ENCODE measurements around the gene GRB2.
"Not testable (repeated sequence)": the region's sequence is repeated elsewhere in the genome, so short reads cannot be mapped to it uniquely, and the experiment has no call there.

The GRB2 gene

DNA sequence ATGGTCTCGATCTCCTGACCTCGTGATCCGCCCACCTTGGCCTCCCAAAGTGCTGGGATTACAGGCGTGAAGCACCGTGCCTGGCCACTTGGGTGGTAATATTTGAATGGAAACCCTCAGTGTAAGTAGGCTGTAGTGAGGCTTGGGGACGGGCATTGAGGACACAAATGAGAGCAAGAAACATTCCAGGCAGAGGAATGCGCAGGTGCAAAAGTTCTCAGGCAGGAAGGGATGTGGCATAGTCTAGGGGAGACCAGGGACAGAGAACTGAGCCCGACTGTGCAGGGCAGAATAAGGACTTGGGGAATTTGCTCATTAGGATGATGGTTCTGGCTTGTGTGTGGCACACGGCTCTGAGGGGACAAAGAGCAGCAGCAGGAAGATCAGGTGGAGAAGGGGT lies 54.8 kb downstream of the GRB2 start:
- no peak for DNase-seq (ENCODE audit: low read depth, low spot score)

DNA sequence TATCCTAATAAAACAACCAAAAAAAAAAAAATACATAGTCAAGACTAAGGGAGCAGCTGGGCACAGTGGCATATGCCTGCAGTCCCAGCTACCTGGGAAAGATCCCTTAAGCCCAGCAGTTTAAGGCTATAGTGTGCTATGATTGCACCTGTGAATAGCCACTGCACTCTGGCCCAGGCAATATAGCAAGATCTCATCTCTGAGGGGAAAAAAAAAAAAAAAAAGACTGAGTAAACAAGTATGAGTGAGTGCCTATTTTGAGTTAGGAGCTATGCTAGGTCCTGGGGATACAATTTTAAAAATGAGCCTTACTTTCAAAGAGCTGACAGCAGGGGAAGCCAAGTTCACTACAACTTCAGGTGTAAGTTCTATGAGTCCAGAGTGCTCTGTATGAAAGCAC lies 55.4 kb downstream of the GRB2 start:
- no peak for DNase-seq (ENCODE audit: low read depth, low spot score)

DNA sequence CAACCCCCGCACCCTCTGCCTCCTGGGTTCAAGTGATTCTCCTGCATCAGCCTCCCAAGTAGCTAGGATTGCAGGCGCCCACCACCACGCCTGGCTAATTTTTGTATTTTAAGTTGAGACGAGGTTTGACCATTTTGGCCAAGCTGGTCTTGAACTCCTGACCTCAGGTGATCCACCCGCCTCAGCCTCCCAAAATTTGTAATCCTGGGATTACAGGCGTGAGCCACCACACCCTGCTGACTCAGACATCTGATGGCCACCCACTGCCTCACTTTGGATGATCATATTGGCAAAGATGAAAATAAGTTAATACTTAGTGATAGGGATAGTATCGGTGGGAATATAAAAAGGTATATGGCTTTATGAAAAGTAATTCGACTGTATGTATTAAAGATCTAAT lies 55.9 kb downstream of the GRB2 start:
- no peak for DNase-seq (ENCODE audit: low read depth, low spot score)

DNA sequence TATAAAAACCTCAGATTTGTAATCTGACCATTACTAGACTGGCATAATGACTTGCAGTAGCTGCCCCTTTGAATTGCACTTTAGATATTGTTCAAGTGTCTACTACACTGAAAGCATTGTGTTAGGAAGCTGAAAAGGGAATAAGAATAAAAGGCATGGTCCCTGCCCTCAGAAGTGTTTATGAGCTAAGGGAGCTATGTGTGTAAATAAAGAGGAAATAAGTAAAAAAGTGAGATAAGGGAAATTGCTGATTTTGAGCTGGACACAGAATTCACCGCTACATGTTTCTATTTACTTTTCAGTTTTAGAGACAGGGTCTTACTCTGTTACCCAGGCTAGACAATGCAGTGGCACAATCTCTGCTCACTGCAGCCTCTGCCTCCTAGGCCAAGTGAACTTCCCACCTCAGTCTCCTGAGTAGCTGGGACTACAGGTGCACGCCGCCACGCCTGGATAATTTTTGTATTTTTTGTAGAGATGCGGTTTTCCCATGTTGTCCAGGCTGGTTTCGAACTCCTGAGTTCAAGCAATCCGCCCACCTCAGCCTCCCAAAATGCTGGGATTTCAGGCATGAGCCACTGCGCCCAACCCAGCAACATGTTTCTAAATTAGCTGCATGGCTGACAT lies 57.0 kb downstream of the GRB2 start:
- no peak for DNase-seq (ENCODE audit: low read depth, low spot score)

DNA sequence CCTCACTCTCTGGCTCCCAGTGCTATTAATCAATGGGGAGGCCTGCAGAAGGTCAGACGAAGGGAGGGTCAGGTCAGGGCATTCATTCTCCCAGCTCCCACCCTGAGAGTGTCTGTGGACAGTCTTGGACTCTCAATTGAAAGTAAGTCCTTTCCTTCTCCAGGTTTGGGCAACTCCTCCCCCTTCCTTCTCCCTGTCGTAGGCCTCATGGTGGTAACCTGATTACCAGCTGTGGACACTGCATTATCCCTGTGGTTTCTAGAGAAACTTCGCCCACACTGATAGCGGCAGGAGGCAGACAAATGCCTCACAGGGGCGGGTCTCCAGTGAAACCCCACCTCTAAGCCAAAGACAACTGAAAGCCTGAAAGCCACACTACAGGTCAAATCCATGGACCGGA lies 58.6 kb downstream of the GRB2 start:
- DNase-seq (ENCODE audit: low read depth, low spot score), result no peak

DNA sequence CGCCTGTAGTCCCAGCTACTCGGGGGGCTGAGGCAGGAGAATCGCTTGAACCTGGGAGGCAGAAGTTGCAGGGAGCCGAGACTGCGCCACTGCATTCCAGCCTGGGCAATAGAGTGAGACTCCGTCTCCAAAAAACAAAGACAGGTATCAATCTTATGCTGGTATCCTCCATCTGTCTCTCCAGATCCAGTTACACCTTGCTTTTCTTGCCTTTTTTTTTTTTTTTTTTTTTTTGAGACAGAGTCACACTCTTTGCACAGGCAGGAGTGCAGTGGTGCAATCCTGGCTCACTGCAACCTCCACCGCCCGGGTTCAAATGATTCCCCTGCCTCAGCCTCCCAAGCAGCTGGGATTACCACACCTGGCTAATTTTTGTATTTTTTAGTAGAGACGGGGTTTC lies 59.1 kb downstream of the GRB2 start:
- DNase-seq (ENCODE audit: low read depth, low spot score), result not testable (repeated sequence)

DNA sequence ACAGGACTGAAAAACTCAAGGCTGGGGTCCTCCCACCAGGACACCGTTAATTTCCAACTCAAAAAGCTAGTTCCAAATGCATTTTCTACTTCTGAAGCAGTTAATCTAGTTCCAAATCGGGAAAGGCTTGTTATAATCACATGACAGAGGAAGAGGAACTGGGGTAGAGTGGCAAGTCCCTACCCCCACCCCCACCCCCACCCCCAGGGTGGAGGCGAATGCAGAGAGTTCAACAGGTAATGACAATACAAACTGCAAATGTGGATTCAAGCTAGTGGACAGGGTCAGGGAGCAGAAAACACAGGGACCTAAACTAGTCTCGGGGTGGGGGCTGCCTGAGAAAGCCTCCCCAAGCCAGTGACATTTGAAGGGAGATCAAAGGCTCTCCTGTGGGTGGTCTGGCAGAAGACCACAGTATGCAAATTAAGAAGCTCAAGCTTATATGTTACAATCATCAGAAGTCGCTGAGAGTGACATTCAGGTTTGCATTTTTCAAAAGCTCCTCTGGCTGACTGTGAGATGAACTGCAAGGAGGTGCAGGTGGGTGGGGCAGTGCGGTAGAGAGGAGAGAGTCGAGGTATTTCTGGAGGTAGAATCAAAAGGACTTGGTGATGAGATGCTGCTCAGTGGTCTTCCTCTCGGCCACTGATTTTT lies 59.8 kb downstream of the GRB2 start:
- DNase-seq (ENCODE audit: low read depth, low spot score), result no peak

DNA sequence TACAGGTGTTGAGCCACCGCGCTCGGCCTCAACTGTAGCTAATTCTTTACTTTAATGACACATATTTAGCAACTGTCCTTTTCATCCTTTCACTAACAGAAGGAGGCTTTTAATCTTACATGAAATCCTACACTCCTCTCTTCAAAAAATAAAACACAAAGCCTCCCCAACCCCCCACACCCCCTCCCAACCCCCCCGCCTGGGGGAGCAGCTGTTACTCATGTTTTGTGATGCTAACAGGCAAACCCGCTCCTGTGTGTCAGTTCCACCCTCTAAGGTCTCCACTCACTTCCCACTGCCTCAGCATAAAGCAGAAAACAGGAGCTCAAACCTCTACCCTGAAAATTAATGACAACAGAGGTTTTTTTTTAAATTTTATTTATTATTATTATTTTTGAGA lies 60.8 kb downstream of the GRB2 start:
- DNase-seq (ENCODE audit: low read depth, low spot score), result no peak

DNA sequence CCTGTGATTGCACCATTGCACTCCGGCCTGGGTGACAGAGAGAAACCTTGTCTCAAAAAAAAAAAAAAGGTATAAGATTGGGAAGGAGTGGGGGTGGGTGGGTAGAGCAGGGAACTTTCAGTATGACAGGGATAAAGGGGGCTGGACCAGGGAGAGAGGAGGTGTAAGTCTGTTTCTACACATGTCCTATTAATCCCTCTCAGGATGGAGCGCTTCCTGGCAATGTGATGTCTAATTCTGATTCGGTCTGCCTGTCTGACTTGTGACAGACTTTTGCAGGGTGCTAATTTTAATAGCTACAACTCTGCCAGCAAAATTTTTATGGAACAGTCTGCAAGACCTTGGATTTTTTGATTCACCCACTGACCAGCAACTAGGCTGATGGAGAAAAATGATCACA lies 62.5 kb downstream of the GRB2 start:
- DNase-seq (ENCODE audit: low read depth, low spot score), result no peak

DNA sequence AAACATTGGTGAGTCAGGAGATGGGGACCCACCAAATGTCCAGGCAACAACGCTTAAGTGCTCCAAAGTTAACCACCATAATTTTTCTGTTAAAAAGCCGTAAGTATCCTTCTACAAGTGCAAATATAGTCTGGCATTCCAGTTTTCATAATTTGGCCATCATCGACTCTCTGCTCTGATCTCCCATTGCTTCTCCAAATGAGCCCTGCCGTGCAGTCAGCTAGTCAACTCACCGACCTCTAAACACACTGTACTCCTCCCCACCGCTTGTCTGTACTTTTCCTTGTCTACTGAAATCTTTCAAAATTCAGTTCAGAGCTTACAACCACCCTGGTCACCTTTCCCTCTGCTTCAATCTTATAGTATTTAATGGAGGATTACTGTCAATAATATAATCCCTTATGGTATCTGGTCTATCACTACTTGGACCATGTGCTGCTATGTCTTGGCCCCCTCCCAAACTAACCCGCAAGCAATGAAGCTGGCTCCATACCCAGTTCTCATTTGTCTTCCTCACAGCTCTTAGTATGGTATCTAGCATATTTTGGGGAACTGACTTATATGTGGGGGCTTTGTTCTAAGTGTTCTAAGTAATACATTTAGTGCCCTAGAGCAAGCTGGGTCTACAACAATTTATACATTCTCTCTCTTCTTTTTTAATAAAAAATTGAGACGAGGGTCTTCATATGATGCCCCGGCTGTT lies 63.5 kb downstream of the GRB2 start:
- no peak for DNase-seq (ENCODE audit: low read depth, low spot score)

DNA sequence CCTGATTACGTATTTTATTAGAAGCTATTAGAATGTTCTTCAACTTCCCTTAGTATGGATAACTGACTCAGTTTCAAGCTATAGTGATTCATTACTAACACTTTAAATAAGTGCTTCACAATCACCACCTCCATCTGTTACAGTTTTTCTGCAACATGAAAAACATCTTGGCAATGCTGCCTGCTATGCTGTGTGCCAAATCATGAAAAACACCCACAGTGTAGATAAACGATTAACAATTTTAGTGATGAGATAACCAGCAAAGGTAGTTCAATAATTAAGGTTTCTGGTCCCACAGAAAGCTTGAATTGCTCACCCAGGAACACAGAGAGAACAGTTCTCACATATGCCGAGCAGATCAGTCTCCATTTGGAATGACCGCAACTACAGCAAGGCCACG lies 64.8 kb downstream of the GRB2 start:
- DNase-seq (ENCODE audit: low read depth, low spot score), result no peak

DNA sequence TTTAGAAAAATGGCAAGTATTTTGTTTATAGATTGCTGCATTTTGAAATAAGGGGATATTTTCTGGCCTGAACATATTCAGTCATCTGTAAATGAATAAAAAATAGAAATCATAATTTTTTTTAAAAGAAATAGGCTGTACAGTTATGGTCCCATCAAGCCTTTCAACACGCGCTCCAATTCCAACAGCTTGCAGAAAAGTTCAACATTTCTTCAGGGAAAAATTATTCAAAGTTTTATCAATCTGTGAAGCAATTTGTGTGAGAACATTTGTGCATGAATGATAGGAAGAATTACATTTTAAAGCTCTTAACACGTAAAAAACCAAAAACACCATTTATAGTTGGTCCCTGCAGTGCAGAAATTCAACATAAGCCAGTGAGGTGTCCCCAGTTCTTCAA lies 65.5 kb downstream of the GRB2 start:
- no peak for DNase-seq (ENCODE audit: low read depth, low spot score)

DNA sequence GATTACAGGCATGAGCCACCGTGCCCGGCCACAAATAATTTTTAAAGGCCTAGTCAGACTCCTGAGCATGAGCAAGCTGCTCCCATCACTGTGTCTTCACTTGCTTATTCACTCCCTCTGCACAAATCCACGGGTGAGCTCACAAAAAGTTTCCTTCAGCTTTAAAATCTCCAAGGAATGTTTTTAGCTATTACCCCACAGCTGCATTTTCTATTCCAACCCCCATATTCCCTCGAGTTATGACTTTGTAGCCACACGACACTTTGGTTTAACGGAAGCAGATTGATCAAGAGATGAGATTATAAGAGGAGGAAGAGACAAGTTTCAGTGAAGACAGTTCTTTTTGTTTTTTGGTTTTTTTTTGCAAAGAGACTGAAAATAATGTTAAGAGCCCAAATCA lies 67.1 kb downstream of the GRB2 start:
- DNase-seq (ENCODE audit: low read depth, low spot score), result no peak

DNA sequence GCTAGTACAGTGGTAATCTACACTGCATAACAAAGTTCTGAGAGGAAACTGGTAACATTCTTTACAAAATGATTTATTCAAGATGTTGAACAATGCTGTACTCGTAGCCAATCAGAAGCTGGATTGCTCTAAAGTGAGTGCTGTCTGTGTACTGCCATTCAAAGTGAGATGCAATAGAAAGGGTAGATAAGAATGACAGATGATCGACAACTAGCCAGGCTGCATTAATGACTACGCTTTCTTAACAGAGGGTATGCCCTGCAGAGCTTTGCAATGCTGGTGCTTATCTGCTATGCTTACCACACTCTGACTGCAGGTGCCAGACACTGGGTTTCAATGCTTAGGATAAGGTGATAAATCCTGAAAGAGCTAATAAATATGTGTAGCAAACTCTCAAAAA lies 70.2 kb downstream of the GRB2 start:
- DNase-seq (ENCODE audit: low read depth, low spot score), result no peak

DNA sequence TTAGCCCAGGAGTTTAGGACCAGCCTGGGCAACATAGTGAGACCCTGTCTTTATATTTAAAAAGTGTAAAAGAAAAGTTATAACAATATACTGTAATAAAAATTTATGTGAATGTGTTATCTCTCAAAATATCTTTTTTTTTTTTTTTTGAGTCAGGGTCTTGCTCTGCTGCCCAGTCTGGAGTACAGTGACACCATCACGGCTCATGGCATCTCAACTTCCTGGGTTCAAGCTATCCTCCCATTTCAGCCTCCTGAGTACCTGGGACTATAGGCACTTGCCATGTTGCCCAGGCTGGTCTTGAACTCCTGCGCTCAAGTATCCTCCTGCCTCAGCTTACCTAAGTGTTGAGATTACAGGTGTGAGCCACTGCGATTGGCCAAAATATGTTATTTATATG lies 70.8 kb downstream of the GRB2 start:
- no peak for DNase-seq (ENCODE audit: low read depth, low spot score)

DNA sequence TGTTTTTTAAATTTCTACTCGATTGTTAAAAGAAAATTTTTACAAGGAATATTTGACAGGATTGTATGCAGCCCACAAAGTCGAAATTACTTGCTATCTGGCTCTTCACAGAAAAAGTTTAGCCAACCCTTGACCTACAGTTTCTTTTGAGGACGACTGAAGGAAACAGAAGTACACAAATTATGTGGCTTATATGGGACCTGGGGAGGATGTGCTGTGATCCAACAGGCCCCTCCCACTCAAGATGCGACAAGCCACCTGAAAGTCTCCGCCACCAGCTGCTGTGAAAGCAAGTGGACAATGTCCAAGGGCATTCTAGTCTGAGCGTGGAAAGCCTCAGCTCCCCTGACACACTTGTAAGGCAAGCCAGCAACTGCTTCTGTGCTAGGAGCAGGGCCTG lies 73.8 kb downstream of the GRB2 start:
- DNase-seq (ENCODE audit: low read depth, low spot score), result no peak

DNA sequence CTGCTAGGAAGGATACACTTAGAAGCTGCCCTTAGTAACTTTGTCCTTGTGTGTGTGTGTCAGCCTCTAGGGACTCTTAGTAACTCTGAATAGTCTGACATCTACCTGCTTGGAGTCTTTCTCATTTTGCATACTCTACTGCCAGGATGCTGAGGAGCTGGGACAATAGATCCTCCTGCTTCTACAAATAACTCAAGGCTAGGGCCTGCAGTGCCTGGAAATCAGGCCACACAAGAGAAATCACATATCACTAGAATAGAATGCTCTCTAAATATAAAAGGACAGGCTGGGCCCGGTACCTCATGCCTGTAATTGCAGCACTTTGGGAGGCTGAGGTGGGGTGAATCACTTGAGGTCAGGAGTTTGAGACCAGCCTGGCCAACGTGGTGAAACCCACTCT lies 77.7 kb downstream of the GRB2 start:
- no peak for DNase-seq (ENCODE audit: low read depth, low spot score)

DNA sequence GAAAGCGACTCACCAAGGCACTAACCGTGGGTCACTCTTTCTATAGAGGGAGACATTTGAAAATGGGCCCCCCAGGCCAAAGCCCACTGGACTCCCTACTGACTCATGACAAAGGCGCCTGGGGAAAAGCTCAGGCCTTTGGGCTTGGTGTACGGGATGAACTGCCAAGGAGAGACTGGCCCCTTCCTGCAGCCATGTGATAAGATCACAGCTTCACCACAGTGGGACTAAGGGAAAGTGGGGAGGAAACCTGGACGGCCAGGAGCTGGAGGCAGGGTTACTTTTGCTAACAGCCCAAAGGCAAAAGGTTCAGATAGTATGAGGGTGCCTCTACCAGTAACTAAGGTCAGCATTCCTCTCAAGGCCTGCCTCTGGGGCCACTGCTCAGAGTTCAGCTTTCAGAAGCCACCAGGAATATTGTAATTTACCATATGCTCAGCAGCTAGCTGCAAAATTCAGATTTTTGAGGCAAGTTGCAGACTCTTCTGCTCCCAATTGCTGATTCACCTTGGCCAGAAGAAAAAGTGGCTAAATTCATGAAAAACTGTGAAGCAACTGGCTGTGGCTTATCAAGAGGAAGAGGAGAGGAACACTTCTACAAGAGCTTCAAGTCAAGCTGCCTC lies 79.1 kb downstream of the GRB2 start:
- DNase-seq (ENCODE audit: low read depth, low spot score), result no peak

DNA sequence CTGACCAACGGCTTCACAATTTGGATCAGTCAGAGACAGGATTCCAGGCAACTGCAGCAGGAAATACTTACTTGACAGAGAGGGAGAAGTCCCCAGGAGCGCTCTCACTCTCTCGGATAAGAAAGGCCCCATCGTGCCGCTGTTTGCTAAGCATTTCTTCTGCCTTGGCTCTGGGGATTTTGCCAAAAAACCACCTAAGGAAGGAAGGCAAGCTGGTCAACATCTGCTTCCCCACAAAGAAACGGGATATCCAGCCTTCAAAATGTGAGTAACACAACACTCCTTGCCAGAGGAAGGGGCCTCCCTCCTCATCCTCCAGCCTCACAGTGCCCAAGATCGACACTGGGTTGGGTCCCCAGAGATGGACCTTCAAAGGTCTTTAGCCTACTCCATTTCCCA lies 79.7 kb downstream of the GRB2 start:
- no peak for DNase-seq (ENCODE audit: low read depth, low spot score)

DNA sequence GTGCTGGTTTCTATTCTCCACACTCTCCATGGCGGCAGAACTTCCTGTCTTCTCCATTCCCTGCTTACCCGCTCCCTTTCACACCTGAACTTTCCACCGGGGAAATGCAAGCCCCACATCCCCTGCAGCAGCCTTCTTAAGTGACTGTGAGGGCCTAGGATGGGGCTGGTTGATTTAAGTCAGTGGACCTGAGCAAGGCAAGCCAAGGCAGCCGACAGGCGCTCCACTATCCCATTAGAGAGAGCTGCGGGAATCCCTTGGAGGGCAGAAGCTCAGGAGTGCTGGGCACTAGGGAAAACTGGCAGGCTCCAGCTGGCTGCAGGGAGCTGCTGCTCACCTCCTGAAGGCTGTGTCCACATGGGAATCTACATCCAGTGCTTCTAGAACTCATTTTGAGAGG lies 80.1 kb downstream of the GRB2 start:
- DNase-seq (ENCODE audit: low read depth, low spot score), result no peak

DNA sequence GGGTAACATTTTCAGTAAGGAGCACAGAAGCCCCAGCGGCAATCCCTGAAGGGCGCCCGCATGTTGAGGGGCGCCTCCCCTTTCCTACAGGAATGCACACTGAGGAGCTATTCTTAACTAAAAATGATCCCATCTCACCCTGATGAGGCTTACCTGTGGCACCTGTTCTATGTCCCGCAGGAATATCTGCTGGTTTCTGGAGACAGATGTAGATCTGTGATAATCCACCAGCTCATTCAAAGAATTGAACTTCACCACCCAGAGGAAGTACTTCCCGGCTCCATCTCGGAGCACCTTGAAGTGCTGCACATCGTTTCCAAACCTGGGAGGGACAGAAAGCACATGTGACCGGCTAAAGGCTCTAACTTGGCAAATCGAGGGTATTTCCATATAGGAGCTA lies 84.0 kb downstream of the GRB2 start:
- no peak for DNase-seq (ENCODE audit: low read depth, low spot score)

DNA sequence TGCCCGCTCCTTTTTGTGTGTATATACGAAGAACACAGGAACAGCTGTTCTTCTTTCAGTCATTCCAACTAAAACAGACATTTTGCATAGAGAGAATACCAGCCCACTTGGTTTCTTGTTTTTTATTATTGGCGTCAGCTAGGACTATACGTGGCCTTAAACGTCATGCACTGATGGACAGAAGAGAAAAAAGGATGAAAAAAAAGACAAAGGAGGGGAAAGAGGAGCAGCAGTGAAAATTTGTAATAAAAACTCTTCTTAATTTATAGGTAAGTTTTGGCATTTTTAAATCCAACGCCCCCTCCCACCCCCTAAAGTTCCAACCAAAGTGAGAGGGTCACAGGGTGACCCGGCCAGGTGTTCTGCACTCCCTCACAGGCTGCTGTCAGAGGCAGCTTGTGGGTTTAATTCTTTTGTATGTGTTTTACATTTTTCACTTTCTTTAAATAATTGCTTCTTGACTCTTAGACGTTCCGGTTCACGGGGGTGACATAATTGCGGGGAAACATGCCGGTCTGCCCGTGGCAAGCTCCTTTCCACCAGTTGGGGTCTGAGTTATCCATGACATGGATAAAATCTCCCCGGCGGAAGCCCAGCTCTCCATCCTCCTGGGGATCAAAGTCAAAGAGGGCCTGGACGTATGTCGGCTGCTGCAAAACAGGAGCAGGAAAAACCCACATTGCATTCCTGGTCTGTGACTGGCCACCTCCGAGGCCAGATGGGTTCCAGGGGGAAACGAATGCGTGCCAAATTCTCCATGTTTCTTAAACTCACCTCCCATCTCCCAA lies 85.4 kb downstream of the GRB2 start:
- no peak for DNase-seq (ENCODE audit: low read depth, low spot score)

Data from iPS DF 19.7 (cell line).